IPS DF 6.9 (cell line): Measurements from ENCODE around the gene WDR90.

Source experiments
- DNase-seq: peaks from one replicate; pipeline ENCODE4 v3.0.0-alpha.2; 2013; ENCODE audit warnings: low read depth, low spot score
- H3K27ac ChIP-seq: one replicate; pipeline ENCODE4 v1.5.1; 2013; ENCODE audit warnings: low read length, control low read depth
- H3K27me3 ChIP-seq: 2 replicates; pipeline ENCODE4 v1.6.1; 2013; ENCODE audit warnings: mild to moderate bottlenecking, low read length; ENCODE audit not compliant: control insufficient read depth, insufficient read depth
- H3K36me3 ChIP-seq: 2 replicates; pipeline ENCODE4 v1.6.1; 2013; ENCODE audit warnings: low read length; ENCODE audit not compliant: control insufficient read depth, insufficient read depth
- H3K4me1 ChIP-seq: 2 replicates; pipeline ENCODE4 v1.6.1; 2013; ENCODE audit warnings: low read length; ENCODE audit not compliant: control insufficient read depth, insufficient read depth
- H3K4me3 ChIP-seq: 2 replicates; pipeline ENCODE4 v1.5.1; 2013; ENCODE audit warnings: mild to moderate bottlenecking, low read length
- H3K9me3 ChIP-seq: 2 replicates; pipeline ENCODE4 v1.6.1; 2013; ENCODE audit warnings: low read length, inconsistent platforms; ENCODE audit not compliant: control insufficient read depth, insufficient read depth
- WGBS: extraction: QIAGEN DNeasy Blood & Tissue Kit; methylation state at CpG from one replicate; pipeline ENCODE4 v1.1.7; 2013; ENCODE audit warnings: mixed read lengths, missing lambda C conversion rate; ENCODE audit not compliant: insufficient read length, insufficient coverage; 5-methylcytosine and 5-hydroxymethylcytosine counted together

WDR90 gene

GRCh38 chr16:678858-679813 lies 30.0 kb downstream of the WDR90 start:
- no peak overlapping the region for H3K27ac ChIP-seq
- H3K9me3 ChIP-seq, result no peaks in the 10 kb centered on the region
- no peaks in the 10 kb centered on the region for H3K27me3 ChIP-seq
- DNase-seq, result no peak
- H3K36me3 ChIP-seq, result peaks cover 15% of the 10 kb centered on the region
- no CpG with 5 or more reads among the region's 52 CpGs for WGBS
- peaks cover 9% of the 10 kb centered on the region for H3K4me1 ChIP-seq
- H3K4me3 ChIP-seq, result peak overlapping the region; percentile 48

- peaks cover 15% of the 10 kb centered on the region for H3K36me3 ChIP-seq
- no peaks in the 10 kb centered on the region for H3K27me3 ChIP-seq
- no peak within 1 kb of the TSS for H3K27ac ChIP-seq
- H3K4me1 ChIP-seq, result peaks cover 9% of the 10 kb centered on the region
- no peak for DNase-seq
- no CpG with 5 or more reads among the region's 91 CpGs for WGBS
- H3K4me3 ChIP-seq, result peak within 1 kb of the TSS; percentile 65
- H3K9me3 ChIP-seq, result no peaks in the 10 kb centered on the region
These were observed 30.9 kb downstream of the WDR90 start, which contains the start of gene STUB1 for GRCh38 chr16:679814-680624. Gene STUB1 (plus strand): TSS chr16:680410. CDS start chr16:680526, 116 bp downstream.

GRCh38 chr16:680625-680945 lies 31.4 kb downstream of the WDR90 start:
- peaks cover 19% of the 10 kb centered on the region for H3K36me3 ChIP-seq
- WGBS, result no CpG with 5 or more reads among the region's 38 CpGs
- H3K9me3 ChIP-seq, result no peaks in the 10 kb centered on the region
- no peaks in the 10 kb centered on the region for H3K27me3 ChIP-seq
- H3K27ac ChIP-seq, result no peak overlapping the region
- H3K4me3 ChIP-seq, result peak overlapping the region; percentile 65
- peaks cover 9% of the 10 kb centered on the region for H3K4me1 ChIP-seq
- no peak for DNase-seq

GRCh38 chr16:680967-681745 lies 32.0 kb downstream of the WDR90 start:
- Histone ChIP-seq H3K4me3 (peak overlapping the region; percentile 65; the same call in 1 of the 2 replicates), H3K4me1 (peaks cover 9% of the 10 kb centered on the region), H3K27ac (no peak overlapping the region), H3K36me3 (peaks cover 19% of the 10 kb centered on the region), H3K27me3 (no peaks in the 10 kb centered on the region), H3K9me3 (no peaks in the 10 kb centered on the region)
- WGBS, result no CpG with 5 or more reads among the region's 44 CpGs
- DNase-seq, result no peak

GRCh38 chr16:681746-682427 lies 32.7 kb downstream of the WDR90 start:
- no peak overlapping the region for H3K4me3 ChIP-seq
- H3K36me3 ChIP-seq, result peaks cover 23% of the 10 kb centered on the region
- H3K27me3 ChIP-seq, result no peaks in the 10 kb centered on the region
- no peak overlapping the region for H3K27ac ChIP-seq
- H3K4me1 ChIP-seq, result peaks cover 9% of the 10 kb centered on the region
- no peaks in the 10 kb centered on the region for H3K9me3 ChIP-seq
- no CpG with 5 or more reads among the region's 28 CpGs for WGBS
- no peak for DNase-seq

- no peak overlapping the region for H3K27ac ChIP-seq
- peaks cover 5% of the 10 kb centered on the region for H3K4me1 ChIP-seq
- no peaks in the 10 kb centered on the region for H3K9me3 ChIP-seq
- DNase-seq, result no peak
- no peak overlapping the region for H3K4me3 ChIP-seq
- no peaks in the 10 kb centered on the region for H3K27me3 ChIP-seq
- WGBS, result no CpG with 5 or more reads among the region's 36 CpGs
- peaks cover 28% of the 10 kb centered on the region for H3K36me3 ChIP-seq
These were observed 33.6 kb downstream of the WDR90 start for GRCh38 chr16:682493-683395.

- no peak for DNase-seq
- WGBS, result no CpG with 5 or more reads among the region's 57 CpGs
- Histone ChIP-seq H3K27ac (no peak overlapping the region), H3K4me1 (peaks cover 5% of the 10 kb centered on the region), H3K9me3 (no peaks in the 10 kb centered on the region), H3K4me3 (peak overlapping the region; percentile 94), H3K27me3 (no peaks in the 10 kb centered on the region), H3K36me3 (peaks cover 28% of the 10 kb centered on the region)
These were observed 34.4 kb downstream of the WDR90 start for GRCh38 chr16:683396-684070.

- Histone ChIP-seq H3K4me1 (peaks cover 3% of the 10 kb centered on the region; the same call in 1 of the 2 replicates), H3K27ac (no peak within 1 kb of the TSS), H3K36me3 (peaks cover 31% of the 10 kb centered on the region), H3K9me3 (no peaks in the 10 kb centered on the region), H3K4me3 (peak within 1 kb of the TSS; percentile 94), H3K27me3 (no peaks in the 10 kb centered on the region)
- DNase-seq, result no peak
- no CpG with 5 or more reads among the region's 91 CpGs for WGBS
These were observed 35.1 kb downstream of the WDR90 start, which contains the start of gene JMJD8 for GRCh38 chr16:684071-684794. Gene JMJD8 (minus strand): TSS chr16:684334. CDS start chr16:684319, 15 bp downstream.
